AG08396 (cell line): ENCODE measurements around the gene SLCO4C1.
"Not testable (repeated sequence)": the region's sequence is repeated elsewhere in the genome, so short reads cannot be mapped to it uniquely, and the experiment has no call there.

Source experiments
- DNase-seq: peaks from one replicate; pipeline ENCODE4 v3.0.0; 2012; ENCODE audit warnings: low spot score, mixed read lengths

The SLCO4C1 gene

GRCh38 chr5:102296178-102296817 is at the start of gene SLCO4C1:
Gene SLCO4C1 (minus strand): TSS chr5:102296284. CDS start chr5:102296262, 22 bp downstream.
- DNase-seq: peak; percentile 8

DNA sequence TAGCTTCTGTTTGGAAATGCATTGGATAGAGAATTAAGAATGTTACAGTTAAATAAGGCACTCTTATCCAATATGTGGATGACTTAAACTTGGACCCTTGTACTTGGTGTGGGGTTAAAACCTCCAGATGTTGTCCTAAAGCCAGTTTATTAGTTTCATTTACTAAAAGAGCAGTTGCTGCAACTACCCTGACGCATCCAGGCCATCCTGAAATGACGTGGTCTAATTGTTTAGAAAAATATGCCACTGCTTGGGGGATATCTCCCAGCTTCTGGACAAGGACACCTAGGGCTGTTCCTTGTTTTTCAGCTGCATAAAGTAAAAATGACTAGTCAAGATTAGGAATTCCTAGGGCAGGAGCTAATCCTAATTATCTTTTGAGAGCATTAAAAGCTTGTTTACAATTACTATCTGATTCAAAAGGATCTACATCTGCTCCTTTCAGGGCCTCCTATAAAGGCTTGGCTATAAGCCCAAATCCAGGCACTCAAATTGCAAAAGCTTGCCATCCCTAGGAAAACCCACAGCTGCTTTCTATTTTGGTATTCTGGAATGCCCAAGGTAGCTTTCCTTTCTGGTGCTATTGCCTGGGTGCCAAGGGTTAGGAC is 45.7 kb upstream of the SLCO4C1 start:
- no peak for DNase-seq

- DNase-seq: no peak
These were observed 28.6 kb upstream of the SLCO4C1 start for GRCh38 chr5:102324714-102325113.

- DNase-seq: not testable (repeated sequence)
These were observed 22.7 kb upstream of the SLCO4C1 start for GRCh38 chr5:102318801-102319200.

DNA sequence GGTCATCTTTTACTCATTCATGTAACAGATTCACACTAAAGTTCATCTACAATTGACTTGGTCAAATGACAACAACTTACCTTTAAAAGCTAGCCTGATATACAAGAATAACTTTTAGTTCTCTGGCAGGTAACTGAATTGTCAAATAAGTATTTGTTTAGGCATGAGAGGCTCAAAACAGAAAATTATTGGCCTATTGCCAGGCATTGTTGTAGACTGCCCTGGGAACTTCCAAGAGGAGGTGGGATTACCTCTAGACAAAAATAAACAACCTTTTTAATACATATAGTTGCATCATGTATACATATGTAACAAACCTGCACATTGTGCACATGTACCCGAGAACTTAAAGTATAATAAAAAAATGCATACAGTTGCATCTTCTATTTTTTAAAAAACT is 18.2 kb upstream of the SLCO4C1 start:
- no peak for DNase-seq

GRCh38 chr5:102313912-102314311 is 17.8 kb upstream of the SLCO4C1 start:
- no peak for DNase-seq

DNA sequence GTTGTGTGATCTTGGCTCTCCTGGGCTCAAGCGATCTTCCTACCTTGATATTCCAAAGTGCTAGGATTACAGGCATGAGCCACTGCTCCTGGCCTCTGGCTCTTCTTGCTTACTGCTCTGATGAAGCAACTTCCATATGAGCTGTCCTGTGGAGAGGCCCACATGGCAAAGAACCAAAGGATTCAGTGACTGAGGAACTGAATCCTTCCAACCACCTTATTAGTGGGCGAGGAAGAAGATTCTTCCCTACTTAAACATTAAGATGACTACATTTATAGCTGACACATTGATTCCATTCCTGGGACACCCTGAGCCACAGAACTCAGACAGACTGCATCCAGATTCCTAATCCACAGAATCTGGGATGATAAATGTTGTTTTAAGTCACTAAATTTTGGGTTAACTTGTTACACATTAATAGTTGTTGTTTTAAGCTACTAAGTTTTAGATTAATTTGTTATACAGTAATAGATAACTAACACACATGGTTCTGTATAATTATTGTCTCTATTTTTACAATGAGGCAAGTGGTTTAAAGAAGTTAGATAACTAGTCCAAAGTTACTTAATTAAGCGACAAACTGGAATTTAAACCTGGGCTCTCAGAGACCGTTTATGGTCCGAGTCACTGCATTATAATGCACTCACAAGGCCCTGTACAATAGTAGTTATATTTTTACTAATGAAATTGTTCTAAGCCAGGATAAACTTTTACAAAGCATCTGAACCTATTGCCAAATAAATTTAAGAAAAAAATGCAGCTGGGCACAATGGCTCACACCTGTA is 16.7 kb upstream of the SLCO4C1 start:
- DNase-seq: no peak

- no peak for DNase-seq
These were observed 13.5 kb upstream of the SLCO4C1 start for GRCh38 chr5:102309586-102309985.

GRCh38 chr5:102307232-102307631 is 11.1 kb upstream of the SLCO4C1 start:
- no peak for DNase-seq

DNA sequence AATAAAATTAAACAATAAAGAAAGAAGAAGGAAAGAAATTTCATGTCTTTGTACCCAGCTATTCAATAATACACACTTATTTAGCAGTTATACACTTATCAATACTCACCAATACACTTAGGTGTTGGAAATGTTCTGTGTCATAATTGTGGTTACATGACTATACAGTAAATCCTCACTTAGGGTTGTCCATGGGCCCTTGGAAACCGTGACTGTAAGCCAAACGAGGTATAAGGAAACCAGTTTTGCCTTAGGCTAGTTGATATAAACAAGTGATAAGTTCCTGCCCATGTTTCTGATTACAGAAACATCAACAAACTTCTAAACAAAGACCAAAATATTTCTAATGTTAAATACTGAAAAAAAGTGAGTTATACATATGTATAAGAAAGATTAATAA is 10.0 kb upstream of the SLCO4C1 start:
- DNase-seq: no peak

GRCh38 chr5:102295534-102296177 is 428 bp downstream of the SLCO4C1 start:
- no peak for DNase-seq

DNA sequence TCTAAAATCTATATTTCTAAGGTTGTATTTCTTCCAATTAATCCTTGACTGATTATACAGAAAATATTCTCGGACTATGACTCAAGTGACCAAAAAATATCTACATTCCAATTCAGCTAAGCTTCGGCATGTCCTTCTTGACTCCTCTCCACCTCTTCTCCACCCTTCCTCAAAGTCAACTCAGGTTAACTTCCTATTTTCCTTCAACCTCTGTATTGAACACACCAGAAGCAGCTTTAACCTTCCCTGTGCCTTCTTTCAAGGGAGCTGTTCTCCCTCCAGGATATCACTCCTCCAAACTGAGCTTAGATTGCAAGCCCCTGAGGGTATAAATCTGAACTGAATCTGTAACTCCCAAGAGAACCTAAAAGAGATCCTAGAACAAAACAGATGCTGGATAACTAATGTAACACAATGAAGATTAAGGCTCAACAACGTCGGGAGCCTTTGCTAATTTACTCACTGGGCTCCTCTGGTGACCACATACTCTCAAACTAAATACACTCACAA is 1.1 kb downstream of the SLCO4C1 start:
- no peak for DNase-seq

- no peak for DNase-seq
These were observed 6.1 kb downstream of the SLCO4C1 start for GRCh38 chr5:102290004-102290403.

DNA sequence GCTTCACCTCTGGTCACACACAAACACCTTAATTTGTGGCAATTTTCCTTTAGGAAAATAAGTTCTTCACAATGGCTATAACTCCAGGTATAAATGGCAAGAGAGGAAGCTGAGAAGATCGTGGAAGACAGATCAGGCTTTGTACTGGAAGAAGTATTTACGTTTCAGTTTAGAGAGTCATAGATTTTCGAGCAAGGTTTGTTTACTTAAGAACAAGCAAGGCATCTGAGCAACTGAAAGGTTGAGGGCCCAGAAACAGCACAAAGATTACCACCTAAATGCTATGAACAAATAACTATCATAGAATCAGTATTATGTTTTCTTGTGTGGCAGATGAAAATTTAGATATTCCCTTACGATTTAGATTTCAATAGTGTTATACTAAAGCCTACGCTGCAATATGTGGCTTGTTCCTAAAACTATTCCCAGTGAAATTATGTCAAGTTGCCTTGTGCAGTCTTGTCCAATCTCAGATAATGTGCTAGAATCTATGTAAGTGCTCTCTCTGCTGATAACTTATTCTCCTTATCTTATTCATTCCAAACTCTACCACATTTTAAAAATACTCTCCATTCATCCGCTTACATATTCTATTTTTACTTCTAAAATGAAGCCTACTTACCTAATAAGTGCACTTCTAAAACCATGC is 6.7 kb downstream of the SLCO4C1 start:
- no peak for DNase-seq

- no peak for DNase-seq
These were observed 7.5 kb downstream of the SLCO4C1 start for GRCh38 chr5:102288630-102289029.

GRCh38 chr5:102286476-102286875 is 9.6 kb downstream of the SLCO4C1 start:
- no peak for DNase-seq

- DNase-seq: no peak
These were observed 12.8 kb downstream of the SLCO4C1 start for GRCh38 chr5:102283102-102283797.

GRCh38 chr5:102279711-102280110 is 16.4 kb downstream of the SLCO4C1 start:
- DNase-seq: no peak

DNA sequence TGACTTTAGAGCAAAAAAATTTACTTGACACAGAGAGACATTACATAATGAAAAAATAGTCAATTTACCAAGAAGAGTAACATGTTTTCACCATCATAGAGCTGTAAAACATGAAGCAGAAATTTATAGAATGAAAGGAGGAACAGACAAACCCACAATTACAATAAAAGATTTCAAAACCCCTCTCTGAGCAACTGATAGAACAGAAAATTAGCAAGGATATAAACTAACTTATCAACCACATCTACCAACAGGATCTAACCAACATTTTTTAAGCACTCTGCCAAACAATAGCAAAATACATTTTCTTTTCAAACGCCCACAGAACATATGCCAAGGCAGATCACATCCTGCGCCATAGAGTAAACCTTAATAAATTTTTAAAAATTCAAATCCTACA is 17.9 kb downstream of the SLCO4C1 start:
- DNase-seq: no peak

DNA sequence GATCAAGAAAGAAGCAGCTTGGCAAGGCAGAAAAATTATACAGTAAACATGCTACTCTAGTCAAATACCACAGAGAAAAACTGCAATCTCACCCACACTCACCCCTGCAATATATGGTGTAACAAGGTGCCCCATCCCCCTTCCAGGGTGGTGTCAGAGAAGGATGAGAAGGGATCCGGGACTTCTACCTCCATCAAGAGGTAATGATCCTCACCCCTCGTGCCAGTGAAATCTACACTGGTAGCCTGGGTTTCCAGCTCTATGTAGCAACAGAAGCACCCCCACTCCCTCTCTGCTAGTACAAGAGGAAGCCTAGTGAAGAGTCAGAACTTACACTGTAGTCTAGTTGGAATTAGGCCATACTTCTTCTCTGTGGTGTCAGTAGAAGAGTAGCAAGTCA is 18.9 kb downstream of the SLCO4C1 start:
- DNase-seq: no peak

DNA sequence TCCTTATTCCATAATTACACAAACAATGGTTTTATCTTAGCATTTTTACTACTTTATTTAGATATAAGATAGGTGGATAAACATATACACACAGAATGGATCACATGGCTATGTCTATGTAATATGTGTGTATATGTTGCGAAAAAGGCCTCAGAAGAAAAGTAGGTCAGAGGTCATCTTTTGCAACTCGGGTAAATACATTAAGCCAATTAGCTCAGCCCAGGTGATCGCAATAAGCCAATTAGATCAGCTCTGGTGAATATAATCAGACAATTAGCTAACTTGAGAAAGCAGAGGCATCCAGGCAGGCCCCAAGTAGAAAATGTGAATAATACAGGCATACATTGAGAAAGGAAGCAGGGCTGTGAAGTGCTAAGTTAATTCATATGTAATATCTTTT is 24.3 kb downstream of the SLCO4C1 start:
- no peak for DNase-seq
